Mesendoderm (in vitro differentiated cells): Measurements from ENCODE around the gene HSPA1B.
"Not testable (repeated sequence)": the region's sequence is repeated elsewhere in the genome, so short reads cannot be mapped to it uniquely, and the experiment has no call there.

Experiments used
- DNase-seq: peaks from one replicate; pipeline ENCODE4 v3.0.0; 2013
- H2AK5ac ChIP-seq: 2 replicates; pipeline ENCODE4 v1.6.1; 2013; ENCODE audit warnings: low read length, inconsistent platforms
- H2BK120ac ChIP-seq: 2 replicates; pipeline ENCODE4 v1.6.1; 2013; ENCODE audit warnings: low read depth, mild to moderate bottlenecking, low read length, moderate library complexity, mixed read lengths
- H2BK15ac ChIP-seq: replicated peaks from 2 replicates; pipeline ENCODE4 v1.6.1; 2013; ENCODE audit warnings: low read depth, mild to moderate bottlenecking, moderate library complexity
- H2BK5ac ChIP-seq: 2 replicates; pipeline ENCODE4 v1.6.1; 2013; ENCODE audit warnings: low read length, inconsistent platforms
- H3K18ac ChIP-seq: 2 replicates; pipeline ENCODE4 v1.6.1; 2013; ENCODE audit warnings: mild to moderate bottlenecking, low read length, mixed read lengths
- H3K23ac ChIP-seq: one replicate; pipeline ENCODE4 v1.6.1; 2013; ENCODE audit warnings: low read length
- H3K27ac ChIP-seq: 2 replicates; pipeline ENCODE4 v1.5.1; 2013; ENCODE audit warnings: low read depth, mild to moderate bottlenecking, inconsistent platforms, low read length, moderate library complexity
- H3K27me3 ChIP-seq: 2 replicates; pipeline ENCODE4 v1.6.1; 2013; ENCODE audit warnings: low read length, control low read depth, mild to moderate bottlenecking, inconsistent platforms; ENCODE audit not compliant: insufficient read depth, poor library complexity
- H3K36me3 ChIP-seq: 2 replicates; pipeline ENCODE4 v1.6.1; 2013; ENCODE audit warnings: low read length, inconsistent platforms; ENCODE audit not compliant: control insufficient read depth, insufficient read depth
- H3K4ac ChIP-seq: one replicate; pipeline ENCODE4 v1.6.1; 2013; ENCODE audit warnings: low read depth, mild to moderate bottlenecking, low read length, moderate library complexity
- H3K4me1 ChIP-seq: 2 replicates; pipeline ENCODE4 v1.6.1; 2013; ENCODE audit warnings: low read depth, low read length, inconsistent platforms; ENCODE audit not compliant: control insufficient read depth
- H3K4me2 ChIP-seq: 2 replicates; pipeline ENCODE4 v1.6.1; 2013; ENCODE audit warnings: low read length
- H3K4me3 ChIP-seq: 2 replicates; pipeline ENCODE4 v1.5.1; 2013; ENCODE audit warnings: mild to moderate bottlenecking, low read length
- H3K56ac ChIP-seq: one replicate; pipeline ENCODE4 v1.6.1; 2013; ENCODE audit warnings: low read length
- H3K79me1 ChIP-seq: 2 replicates; pipeline ENCODE4 v1.6.1; 2013; ENCODE audit warnings: low read length, inconsistent platforms
- H3K79me2 ChIP-seq: 2 replicates; pipeline ENCODE4 v1.6.1; 2013; ENCODE audit warnings: mild to moderate bottlenecking, low read length; ENCODE audit not compliant: control insufficient read depth, insufficient read depth
- H3K9ac ChIP-seq: 2 replicates; pipeline ENCODE4 v1.6.1; 2013; ENCODE audit warnings: low read length, inconsistent platforms
- H4K5ac ChIP-seq: one replicate; pipeline ENCODE4 v1.6.1; 2013; ENCODE audit warnings: low read length
- H4K8ac ChIP-seq: one replicate; pipeline ENCODE4 v1.6.1; 2013; ENCODE audit warnings: low read depth, mild to moderate bottlenecking, control low read depth, low read length, moderate library complexity
- WGBS: extraction: QIAGEN DNeasy Blood & Tissue Kit; methylation state at CpG from one replicate; pipeline ENCODE4 v1.1.7; 2013; ENCODE audit warnings: low lambda C conversion rate, missing lambda C conversion rate; ENCODE audit not compliant: insufficient coverage; ENCODE audit errors: extremely low coverage; 5-methylcytosine and 5-hydroxymethylcytosine counted together

The HSPA1B gene

GRCh38 chr6:31805939-31806469 lies 21.5 kb upstream of the HSPA1B start:
- no peak overlapping the region for H2BK15ac ChIP-seq
- H3K27ac ChIP-seq = peak overlapping the region; percentile 72
- H4K8ac ChIP-seq = no peak overlapping the region
- DNase-seq = no peak
- no peaks in the 10 kb centered on the region for H3K36me3 ChIP-seq
- H3K4ac ChIP-seq = peak overlapping the region; percentile 83
- peak overlapping the region; percentile 9 for H3K18ac ChIP-seq
- peak overlapping the region; percentile 33 for H2AK5ac ChIP-seq
- peaks cover 4% of the 10 kb centered on the region for H3K79me1 ChIP-seq
- H4K5ac ChIP-seq = no peak overlapping the region
- peak overlapping the region; percentile 76 for H3K4me2 ChIP-seq
- H2BK120ac ChIP-seq = peak overlapping the region; percentile 14
- H3K56ac ChIP-seq = peak overlapping the region; percentile 99
- peak overlapping the region; percentile 76 for H3K9ac ChIP-seq
- H2BK5ac ChIP-seq = no peak overlapping the region
- H3K23ac ChIP-seq = no peak overlapping the region
- peaks cover 12% of the 10 kb centered on the region for H3K79me2 ChIP-seq
- no peaks in the 10 kb centered on the region for H3K27me3 ChIP-seq
- no peaks in the 10 kb centered on the region for H3K4me1 ChIP-seq
- peak overlapping the region; percentile 42 for H3K4me3 ChIP-seq
- WGBS = no CpG with 5 or more reads among the region's 7 CpGs

DNA sequence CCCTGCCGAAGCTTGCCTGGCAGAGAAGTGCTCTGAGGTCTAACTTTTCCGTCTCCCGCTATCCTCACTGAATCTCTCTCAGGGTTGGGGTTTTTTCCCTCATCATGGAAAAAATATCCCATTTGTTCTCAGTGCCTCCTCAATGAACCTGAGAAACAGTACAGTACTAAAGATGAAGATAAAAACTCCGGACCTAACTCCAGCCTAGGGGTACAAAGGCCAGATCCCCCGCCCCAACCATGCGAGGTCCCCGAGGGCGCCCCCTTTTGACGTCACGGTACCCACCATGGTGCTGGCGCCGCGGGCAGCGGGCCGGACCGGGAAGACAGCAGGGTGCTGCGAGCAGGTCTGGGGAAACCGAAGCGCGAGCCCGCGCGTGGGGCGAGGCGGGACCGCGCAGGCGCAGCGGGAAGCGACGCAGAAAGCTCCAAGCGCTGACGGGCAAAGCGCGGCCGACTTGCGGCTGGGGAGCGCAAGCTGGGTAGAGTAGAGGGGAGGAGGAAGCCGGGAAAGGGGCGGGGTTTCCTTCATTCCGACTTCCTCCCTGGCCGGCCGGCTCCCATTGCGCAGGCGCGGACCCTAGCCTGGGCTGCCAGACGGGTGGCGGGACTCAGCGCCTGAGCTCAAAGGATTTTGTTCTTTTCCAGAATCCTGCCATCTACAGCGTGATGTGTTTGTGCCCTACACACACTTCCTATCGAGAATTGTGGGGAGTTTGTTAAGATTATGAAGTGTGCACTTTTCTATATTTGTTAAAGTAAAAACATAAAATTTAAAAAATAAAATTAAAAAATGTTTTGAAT lies 20.9 kb upstream of the HSPA1B start, which contains the start of gene LSM2:
Gene LSM2, minus strand, starts transcription at position 497 of the 803 bp plus-strand sequence. Its CDS starts 209 bp downstream, at position 288.
- Histone ChIP-seq H3K79me1 (peaks cover 4% of the 10 kb centered on the region), H2BK15ac (no peak within 1 kb of the TSS), H3K79me2 (peaks cover 12% of the 10 kb centered on the region), H2AK5ac (peak within 1 kb of the TSS; percentile 33), H2BK5ac (peak within 1 kb of the TSS; percentile 95), H4K5ac (no peak within 1 kb of the TSS), H3K4me2 (peak within 1 kb of the TSS; percentile 76), H3K4me3 (peak within 1 kb of the TSS; percentile 42), H3K56ac (peak within 1 kb of the TSS; percentile 99), H3K36me3 (no peaks in the 10 kb centered on the region), H3K27ac (peak within 1 kb of the TSS; percentile 72), H3K4me1 (no peaks in the 10 kb centered on the region), H3K18ac (peak within 1 kb of the TSS; percentile 41), H3K9ac (peak within 1 kb of the TSS; percentile 76), H4K8ac (no peak within 1 kb of the TSS), H3K27me3 (no peaks in the 10 kb centered on the region), H3K4ac (peak within 1 kb of the TSS; percentile 83), H2BK120ac (peak within 1 kb of the TSS; percentile 14), H3K23ac (no peak within 1 kb of the TSS)
- peak; percentile 98 for DNase-seq
- WGBS = no CpG with 5 or more reads among the region's 51 CpGs

GRCh38 chr6:31808599-31808998 lies 18.9 kb upstream of the HSPA1B start:
- peaks cover 12% of the 10 kb centered on the region for H3K79me2 ChIP-seq
- H3K9ac ChIP-seq, H2BK5ac ChIP-seq, H3K27ac ChIP-seq, H3K18ac ChIP-seq, H4K5ac ChIP-seq, H3K4me3 ChIP-seq, H2BK120ac ChIP-seq, H3K79me1 ChIP-seq, H3K4me2 ChIP-seq, H2AK5ac ChIP-seq, H3K56ac ChIP-seq, DNase-seq, H2BK15ac ChIP-seq, H3K4ac ChIP-seq, H3K36me3 ChIP-seq, H3K27me3 ChIP-seq, H3K23ac ChIP-seq, H4K8ac ChIP-seq, H3K4me1 ChIP-seq: not testable (repeated sequence)
- WGBS = no CpG with 5 or more reads among the region's 10 CpGs

- Histone ChIP-seq H2BK5ac (no peak overlapping the region), H3K4me3 (no peak overlapping the region), H4K8ac (no peak overlapping the region), H3K4me2 (no peak overlapping the region), H3K9ac (no peak overlapping the region), H3K27me3 (no peaks in the 10 kb centered on the region), H3K4ac (no peak overlapping the region), H3K36me3 (no peaks in the 10 kb centered on the region), H4K5ac (no peak overlapping the region), H3K18ac (no peak overlapping the region), H2BK15ac (no peak overlapping the region), H3K4me1 (peaks cover 2% of the 10 kb centered on the region), H2BK120ac (no peak overlapping the region), H3K56ac (no peak overlapping the region), H3K27ac (no peak overlapping the region), H2AK5ac (no peak overlapping the region), H3K79me2 (no peaks in the 10 kb centered on the region), H3K23ac (no peak overlapping the region), H3K79me1 (no peaks in the 10 kb centered on the region)
- no CpG with 5 or more reads among the region's 12 CpGs for WGBS
- DNase-seq = no peak
Observed at GRCh38 chr6:31811645-31812044, 15.9 kb upstream of the HSPA1B start.

DNA sequence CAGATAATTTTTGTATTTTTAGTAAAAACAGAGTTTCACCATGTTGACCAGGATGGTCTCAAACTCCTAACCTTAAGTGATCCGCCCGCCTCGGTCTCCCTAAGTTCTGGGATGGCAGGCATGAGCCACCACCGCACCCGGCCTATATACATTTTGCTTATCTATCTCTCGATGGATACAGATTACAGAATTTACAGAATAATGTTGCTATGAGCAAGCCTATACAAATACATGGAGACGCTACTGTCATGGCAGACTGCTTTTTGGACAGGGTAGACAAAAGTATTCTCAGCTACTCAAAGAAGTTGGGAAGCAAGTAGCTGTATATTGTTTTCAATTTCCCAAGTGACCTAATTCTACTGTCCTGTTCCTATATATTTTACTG lies 14.1 kb upstream of the HSPA1B start:
- H3K9ac ChIP-seq = peak overlapping the region; percentile 68
- H2BK5ac ChIP-seq = no peak overlapping the region
- H3K79me1 ChIP-seq = peaks cover 3% of the 10 kb centered on the region
- H3K27ac ChIP-seq = no peak overlapping the region
- peaks cover 2% of the 10 kb centered on the region for H3K4me1 ChIP-seq
- H2BK15ac ChIP-seq = no peak overlapping the region
- H3K4me2 ChIP-seq = no peak overlapping the region
- no peak overlapping the region for H3K4me3 ChIP-seq
- H3K27me3 ChIP-seq = no peaks in the 10 kb centered on the region
- no peak overlapping the region for H3K4ac ChIP-seq
- no peak overlapping the region for H2AK5ac ChIP-seq
- no peak overlapping the region for H4K5ac ChIP-seq
- peak overlapping the region; percentile 83 for H3K18ac ChIP-seq
- no peak overlapping the region for H3K23ac ChIP-seq
- no peak for DNase-seq
- H3K79me2 ChIP-seq = peaks cover 2% of the 10 kb centered on the region
- H2BK120ac ChIP-seq = no peak overlapping the region
- H4K8ac ChIP-seq = no peak overlapping the region
- peak overlapping the region; percentile 83 for H3K56ac ChIP-seq
- WGBS = no CpG with 5 or more reads among the region's 7 CpGs
- no peaks in the 10 kb centered on the region for H3K36me3 ChIP-seq
